Cardiac muscle cell (in vitro differentiated cells and primary cell): Measurements from ENCODE around the gene SLC29A2. TPM values are rescaled to one million over a fixed set of nuclear protein-coding genes. Genes with fewer than 3 reads are reported as not detected.

ENCODE experiments used
- DNase-seq, 2 donors: peaks; one replicate each; pipeline versions ENCODE4 v3.0.0 to v3.0.0-alpha.2; 2010 to 2017; ENCODE audit warnings: low read depth in 1 of 2, low spot score in 1 of 2
- H3K27ac ChIP-seq: fragments of 200-600 bp; sonication (generic); 2 replicates; pipeline ENCODE4 v1.5.1; 2016
- H3K27me3 ChIP-seq: fragments of 200-600 bp; sonication (generic); 2 replicates; pipeline ENCODE4 v1.6.0; 2016; ENCODE audit warnings: control low read depth
- H3K36me3 ChIP-seq: fragments of 200-600 bp; sonication (generic); 2 replicates; pipeline ENCODE4 v1.5.1; 2016; ENCODE audit warnings: control low read depth
- H3K4me1 ChIP-seq: fragments of 200-600 bp; sonication (generic); 2 replicates; pipeline ENCODE4 v1.8.1; 2017; ENCODE audit warnings: low read depth, mild to moderate bottlenecking, mixed run types
- H3K4me3 ChIP-seq: fragments of 200-600 bp; sonication (generic); 2 replicates; pipeline ENCODE4 v1.5.1; 2016; ENCODE audit warnings: mild to moderate bottlenecking
- H3K9me3 ChIP-seq: fragments of 200-600 bp; sonication (generic); 2 replicates; pipeline ENCODE4 v1.5.1; 2017; ENCODE audit warnings: low read depth, mild to moderate bottlenecking, control low read depth
- CTCF ChIP-seq: IDR thresholded peaks from 2 replicates; pipeline ENCODE4 v1.5.1; 2012; ENCODE audit warnings: low read depth, mild to moderate bottlenecking, low read length
- polyA plus RNA-seq: library from polyadenylated mRNA; unstranded; fragments of >200 nt; fragmentation: Nextera tagmentation; extraction: Ambion mirVana; gene quantifications from 2 replicates; pipeline ENCODE4 v1.2.1, GENCODE V29; 2016
- total RNA-seq: library from RNA; depleted of rRNA; stranded (reverse); fragments of >200 nt; gene quantifications from 2 replicates; pipeline ENCODE4 v1.2.3, GENCODE V29; 2016

The SLC29A2 gene
- total and polyA plus RNA-seq, 2 experiments from 2014 or later, result 36.8 to 50.2 TPM

GRCh38 chr11:66412110-66412509 is 40.5 kb upstream of the SLC29A2 start:
- peaks cover 32% of the 10 kb centered on the region for H3K4me1 ChIP-seq
- H3K27ac ChIP-seq, result no peak overlapping the region
- H3K27me3 ChIP-seq, result no peaks in the 10 kb centered on the region
- no peaks in the 10 kb centered on the region for H3K9me3 ChIP-seq
- no peaks in the 10 kb centered on the region for H3K36me3 ChIP-seq
- no peak for TF ChIP-seq CTCF
- no peak for DNase-seq
- H3K4me3 ChIP-seq, result no peak overlapping the region

DNA sequence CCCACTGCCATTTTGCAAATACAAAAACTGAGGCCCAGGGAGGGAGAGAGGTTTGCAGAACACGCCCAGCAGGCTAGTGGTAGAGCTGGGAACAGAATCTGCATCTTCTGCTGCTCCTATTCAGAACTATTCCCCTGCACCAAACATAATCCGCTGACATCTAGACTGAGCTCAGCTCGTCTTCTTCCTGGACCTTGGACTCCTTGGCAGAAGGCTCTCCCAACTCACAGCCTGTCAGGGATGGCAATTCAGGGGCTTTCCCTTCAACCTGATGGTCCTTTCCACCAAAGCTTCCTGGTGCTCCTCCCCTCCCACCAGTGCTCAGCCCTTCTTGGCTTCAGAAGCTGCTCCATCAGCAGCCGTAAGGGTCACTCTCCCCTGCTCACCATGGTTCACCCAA is 39.8 kb upstream of the SLC29A2 start:
- no peak for TF ChIP-seq CTCF
- Histone ChIP-seq H3K36me3 (no peaks in the 10 kb centered on the region), H3K27ac (no peak overlapping the region), H3K27me3 (no peaks in the 10 kb centered on the region), H3K4me3 (no peak overlapping the region), H3K9me3 (no peaks in the 10 kb centered on the region), H3K4me1 (peaks cover 32% of the 10 kb centered on the region)
- no peak for DNase-seq

GRCh38 chr11:66410191-66410590 is 38.6 kb upstream of the SLC29A2 start:
- no peaks in the 10 kb centered on the region for H3K9me3 ChIP-seq
- no peak overlapping the region for H3K4me3 ChIP-seq
- H3K27ac ChIP-seq, result peak overlapping the region; percentile 22
- peaks cover 32% of the 10 kb centered on the region for H3K4me1 ChIP-seq
- H3K36me3 ChIP-seq, result no peaks in the 10 kb centered on the region
- peaks cover 10% of the 10 kb centered on the region for H3K27me3 ChIP-seq
- TF ChIP-seq CTCF, result no peak
- DNase-seq, result no peak

DNA sequence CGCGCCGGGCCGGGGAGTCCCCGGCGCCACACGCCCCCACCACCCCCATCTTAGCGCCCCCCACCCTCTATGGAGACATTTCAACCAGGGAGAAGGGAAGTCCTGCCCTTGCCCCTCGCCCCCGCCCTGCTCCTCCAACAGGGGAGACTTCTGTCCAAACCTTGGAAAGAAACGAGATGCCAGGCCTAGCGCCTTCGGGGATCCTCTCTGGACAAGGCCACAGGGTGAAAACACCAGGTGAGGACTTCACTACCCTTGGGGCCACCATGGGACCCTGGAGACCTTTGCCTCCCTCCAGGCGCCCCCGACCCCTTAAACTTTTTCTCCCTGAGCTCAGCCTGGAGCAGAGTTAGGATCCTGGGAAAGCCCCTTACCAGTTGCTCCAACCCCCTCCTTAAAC is 37.7 kb upstream of the SLC29A2 start:
- Histone ChIP-seq H3K27me3 (peaks cover 12% of the 10 kb centered on the region), H3K4me3 (peak overlapping the region; percentile 53), H3K36me3 (no peaks in the 10 kb centered on the region), H3K4me1 (peaks cover 29% of the 10 kb centered on the region), H3K9me3 (no peaks in the 10 kb centered on the region), H3K27ac (peak overlapping the region; percentile 98)
- no peak for DNase-seq
- TF ChIP-seq CTCF, result no peak

DNA sequence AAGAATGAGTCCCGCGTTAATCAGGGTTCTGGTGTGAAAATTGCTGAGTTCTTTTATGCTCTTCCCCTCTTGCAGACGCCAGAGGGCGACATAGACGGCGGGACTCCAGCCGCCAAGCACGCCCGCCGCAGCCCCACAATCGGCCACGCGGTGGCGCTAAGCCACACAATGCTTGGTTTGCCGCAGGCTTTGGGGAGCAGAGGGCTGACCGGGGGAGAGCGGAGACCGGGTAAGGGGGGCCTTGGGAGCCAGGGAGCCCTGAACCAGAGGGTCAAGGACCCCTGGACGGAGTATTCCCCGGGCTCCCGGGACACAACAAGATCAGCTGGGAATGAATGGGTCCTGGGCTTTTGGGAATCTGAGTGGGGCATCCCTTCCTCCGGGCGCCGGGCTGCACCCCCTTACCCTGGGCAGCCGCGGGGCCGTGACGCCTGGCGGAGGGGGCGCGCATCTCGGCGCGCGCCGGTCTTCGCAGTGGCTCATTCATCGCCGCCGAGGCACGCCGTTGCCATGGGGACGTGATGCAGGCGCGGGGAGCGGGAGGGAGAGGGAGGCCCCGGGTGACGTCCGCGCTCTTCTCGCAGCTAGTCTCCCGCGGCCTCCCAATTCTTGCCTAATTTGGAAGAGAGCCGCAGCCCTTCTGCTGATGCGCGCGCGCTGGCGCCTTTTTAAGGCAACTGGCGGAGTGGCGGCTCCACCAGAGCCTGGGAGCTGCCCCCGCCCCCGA is 37.1 kb upstream of the SLC29A2 start:
- peak; percentile 96 to 99 for DNase-seq
- Histone ChIP-seq H3K9me3 (no peaks in the 10 kb centered on the region), H3K4me1 (peaks cover 26% of the 10 kb centered on the region), H3K4me3 (peak overlapping the region; percentile 53), H3K27me3 (peaks cover 17% of the 10 kb centered on the region), H3K36me3 (no peaks in the 10 kb centered on the region), H3K27ac (peak overlapping the region; percentile 98)
- peak; percentile 100 for TF ChIP-seq CTCF
